ENCODE results near the gene PTPN3. TPM values are rescaled to one million over a fixed set of nuclear protein-coding genes. Genes with fewer than 3 reads are reported as not detected.
"Not testable (repeated sequence)": the region's sequence is repeated elsewhere in the genome, so short reads cannot be mapped to it uniquely, and the experiment has no call there.

Gene PTPN3
- total and polyA plus RNA-seq, 2 donors (not counting 1 experiment from before 2014, with no cell fraction given): not detected

GRCh38 chr9:109342878-109343277 is 155.2 kb downstream of the PTPN3 start:
- ATAC-seq (ENCODE audit: low read depth) (no peak), DNase-seq (no peak)
- TF ChIP-seq EZH2 (IDR thresholded peaks at IDR 0.05; ENCODE audit: borderline replicate concordance, insufficient read depth, low read depth, low read length, poor library complexity, severe bottlenecking): no peak
- TF ChIP-seq, protein P1, sequence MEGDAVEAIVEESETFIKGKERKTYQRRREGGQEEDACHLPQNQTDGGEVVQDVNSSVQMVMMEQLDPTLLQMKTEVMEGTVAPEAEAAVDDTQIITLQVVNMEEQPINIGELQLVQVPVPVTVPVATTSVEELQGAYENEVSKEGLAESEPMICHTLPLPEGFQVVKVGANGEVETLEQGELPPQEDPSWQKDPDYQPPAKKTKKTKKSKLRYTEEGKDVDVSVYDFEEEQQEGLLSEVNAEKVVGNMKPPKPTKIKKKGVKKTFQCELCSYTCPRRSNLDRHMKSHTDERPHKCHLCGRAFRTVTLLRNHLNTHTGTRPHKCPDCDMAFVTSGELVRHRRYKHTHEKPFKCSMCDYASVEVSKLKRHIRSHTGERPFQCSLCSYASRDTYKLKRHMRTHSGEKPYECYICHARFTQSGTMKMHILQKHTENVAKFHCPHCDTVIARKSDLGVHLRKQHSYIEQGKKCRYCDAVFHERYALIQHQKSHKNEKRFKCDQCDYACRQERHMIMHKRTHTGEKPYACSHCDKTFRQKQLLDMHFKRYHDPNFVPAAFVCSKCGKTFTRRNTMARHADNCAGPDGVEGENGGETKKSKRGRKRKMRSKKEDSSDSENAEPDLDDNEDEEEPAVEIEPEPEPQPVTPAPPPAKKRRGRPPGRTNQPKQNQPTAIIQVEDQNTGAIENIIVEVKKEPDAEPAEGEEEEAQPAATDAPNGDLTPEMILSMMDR (IDR thresholded peaks at IDR 0.05): no peak
- no peak overlapping the region for H3K4me2 ChIP-seq (replicated peaks; ENCODE audit: low read depth, low read length, poor library complexity, severe bottlenecking)
- no peak overlapping the region for H3K9ac ChIP-seq (ENCODE audit: low read length)
- 90% methylated on average over 4 of the region's 4 CpGs for WGBS (ENCODE audit: insufficient coverage)
- no peaks in the 10 kb centered on the region for H3K9me3 ChIP-seq (ENCODE audit: control extremely low read depth in 1 of 3, control insufficient read depth in 2 of 3, insufficient read depth in 1 of 3, low read length in 2 of 3)
- no peak overlapping the region for H3K4me3 ChIP-seq (ENCODE audit: control extremely low read depth in 1 of 5, extremely low read depth in 1 of 5, insufficient read depth in 1 of 5, low read depth in 2 of 5, low read length in 4 of 5)
- H3K27ac Mint-ChIP-seq: no peak overlapping the region
- H3K27me3 ChIP-seq (replicated peaks in 1 of 4; ENCODE audit: control extremely low read depth in 1 of 4, control insufficient read depth in 3 of 4, insufficient read depth in 4 of 4, low read length in 3 of 4): no peaks in the 10 kb centered on the region
- no peaks in the 10 kb centered on the region for H3K9me3 Mint-ChIP-seq (ENCODE audit: insufficient read depth)
- ChIA-PET CTCF (no interaction called here), POLR2A (interaction anchor here (0.6 kb wide), 1 partner anchor 554 kb away, joined by 3 read pairs; no protein-coding TSS in a partner anchor)
- no peaks in the 10 kb centered on the region for H3K4me1 ChIP-seq (ENCODE audit: control insufficient read depth in 2 of 2, insufficient read depth in 2 of 2, low read length in 2 of 2)
- H3K27me3 Mint-ChIP-seq: peaks cover 13% of the 10 kb centered on the region
- no peaks in the 10 kb centered on the region for H3K36me3 ChIP-seq (replicated peaks in 1 of 2; ENCODE audit: control extremely low read depth in 1 of 2, control insufficient read depth in 1 of 2, extremely low read depth in 1 of 2, insufficient read depth in 2 of 2, low read length in 1 of 2)
- no peak overlapping the region for H3K4me3 Mint-ChIP-seq
- H3K27ac ChIP-seq (ENCODE audit: low read length in 2 of 2): no peak overlapping the region
- H4K20me1 ChIP-seq (ENCODE audit: control insufficient read depth, insufficient read depth, low read length, poor library complexity, severe bottlenecking): no peaks in the 10 kb centered on the region
- H3K79me2 ChIP-seq (ENCODE audit: control insufficient read depth, insufficient read depth, low read length): no peaks in the 10 kb centered on the region
- no peaks in the 10 kb centered on the region for H3K4me1 Mint-ChIP-seq
- intact Hi-C loops (cut with micrococcal nuclease): no loop called here
- H2AFZ ChIP-seq (ENCODE audit: insufficient read depth, low read depth, low read length, poor library complexity, severe bottlenecking): no peak overlapping the region

- ChIA-PET CTCF (no interaction called here), POLR2A (no interaction called here)
- DNase-seq (no peak), ATAC-seq (ENCODE audit: low read depth) (no peak)
- Histone ChIP-seq H3K27me3 (replicated peaks in 1 of 4; ENCODE audit: control extremely low read depth in 1 of 4, control insufficient read depth in 3 of 4, insufficient read depth in 4 of 4, low read length in 3 of 4) (no peaks in the 10 kb centered on the region), H3K27ac (ENCODE audit: low read length in 2 of 2) (no peak overlapping the region), H3K79me2 (ENCODE audit: control insufficient read depth, insufficient read depth, low read length) (no peaks in the 10 kb centered on the region), H2AFZ (ENCODE audit: insufficient read depth, low read depth, low read length, poor library complexity, severe bottlenecking) (no peak overlapping the region), H3K9me3 (ENCODE audit: control extremely low read depth in 1 of 3, control insufficient read depth in 2 of 3, insufficient read depth in 1 of 3, low read length in 2 of 3) (no peaks in the 10 kb centered on the region), H3K36me3 (replicated peaks in 1 of 2; ENCODE audit: control extremely low read depth in 1 of 2, control insufficient read depth in 1 of 2, extremely low read depth in 1 of 2, insufficient read depth in 2 of 2, low read length in 1 of 2) (no peaks in the 10 kb centered on the region), H3K9ac (ENCODE audit: low read length) (no peak overlapping the region), H3K4me3 (ENCODE audit: control extremely low read depth in 1 of 5, extremely low read depth in 1 of 5, insufficient read depth in 1 of 5, low read depth in 2 of 5, low read length in 4 of 5) (no peak overlapping the region), H4K20me1 (ENCODE audit: control insufficient read depth, insufficient read depth, low read length, poor library complexity, severe bottlenecking) (no peaks in the 10 kb centered on the region), H3K4me2 (replicated peaks; ENCODE audit: low read depth, low read length, poor library complexity, severe bottlenecking) (no peak overlapping the region), H3K4me1 (ENCODE audit: control insufficient read depth in 2 of 2, insufficient read depth in 2 of 2, low read length in 2 of 2) (no peaks in the 10 kb centered on the region)
- H3K4me1 Mint-ChIP-seq: no peaks in the 10 kb centered on the region
- 75% methylated on average over 6 of the region's 6 CpGs for WGBS (ENCODE audit: insufficient coverage)
- no peak overlapping the region for H3K4me3 Mint-ChIP-seq
- H3K27me3 Mint-ChIP-seq: peaks cover 8% of the 10 kb centered on the region
- no peak overlapping the region for H3K27ac Mint-ChIP-seq
- TF ChIP-seq, protein P1 (IDR thresholded peaks at IDR 0.05): no peak
- no peak for TF ChIP-seq EZH2 (IDR thresholded peaks at IDR 0.05; ENCODE audit: borderline replicate concordance, insufficient read depth, low read depth, low read length, poor library complexity, severe bottlenecking)
- no peaks in the 10 kb centered on the region for H3K9me3 Mint-ChIP-seq (ENCODE audit: insufficient read depth)
- intact Hi-C loops (cut with micrococcal nuclease): no loop called here
Observed at GRCh38 chr9:109341561-109341960, 156.5 kb downstream of the PTPN3 start.

DNA sequence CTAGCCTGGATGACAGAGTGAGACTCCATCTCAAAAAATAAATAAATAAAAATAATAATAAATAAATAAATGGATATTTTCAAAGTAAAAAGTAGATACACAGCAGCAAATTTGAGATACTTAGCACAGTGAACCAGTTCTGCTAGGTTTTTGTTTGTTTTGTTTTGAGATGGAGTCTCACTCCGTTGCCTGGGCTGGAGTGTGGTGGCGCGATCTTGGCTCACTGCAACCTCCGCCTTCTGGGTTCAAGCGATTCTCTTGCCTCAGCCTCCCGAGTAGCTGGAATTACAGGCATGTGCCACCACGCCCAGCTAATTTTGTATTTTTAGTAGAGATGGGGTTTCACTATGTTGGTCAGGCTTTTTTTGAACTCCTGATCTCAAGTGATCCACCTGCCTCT is 157.1 kb downstream of the PTPN3 start:
- H3K4me1 Mint-ChIP-seq; H3K9ac ChIP-seq (ENCODE audit: low read length); H3K36me3 ChIP-seq (replicated peaks in 1 of 2; ENCODE audit: control extremely low read depth in 1 of 2, control insufficient read depth in 1 of 2, extremely low read depth in 1 of 2, insufficient read depth in 2 of 2, low read length in 1 of 2); H3K4me3 ChIP-seq (ENCODE audit: control extremely low read depth in 1 of 5, extremely low read depth in 1 of 5, insufficient read depth in 1 of 5, low read depth in 2 of 5, low read length in 4 of 5); H3K9me3 ChIP-seq (ENCODE audit: control extremely low read depth in 1 of 3, control insufficient read depth in 2 of 3, insufficient read depth in 1 of 3, low read length in 2 of 3); intact Hi-C loops (cut with micrococcal nuclease); H3K9me3 Mint-ChIP-seq (ENCODE audit: insufficient read depth); H3K79me2 ChIP-seq (ENCODE audit: control insufficient read depth, insufficient read depth, low read length); H4K20me1 ChIP-seq (ENCODE audit: control insufficient read depth, insufficient read depth, low read length, poor library complexity, severe bottlenecking); CTCF ChIA-PET; POLR2A ChIA-PET; H3K4me1 ChIP-seq (ENCODE audit: control insufficient read depth in 2 of 2, insufficient read depth in 2 of 2, low read length in 2 of 2); H2AFZ ChIP-seq (ENCODE audit: insufficient read depth, low read depth, low read length, poor library complexity, severe bottlenecking); H3K27ac Mint-ChIP-seq; H3K4me2 ChIP-seq (replicated peaks; ENCODE audit: low read depth, low read length, poor library complexity, severe bottlenecking); ATAC-seq (ENCODE audit: low read depth); H3K27me3 ChIP-seq (replicated peaks in 1 of 4; ENCODE audit: control extremely low read depth in 1 of 4, control insufficient read depth in 3 of 4, insufficient read depth in 4 of 4, low read length in 3 of 4); H3K27ac ChIP-seq (ENCODE audit: low read length in 2 of 2); H3K4me3 Mint-ChIP-seq; H3K27me3 Mint-ChIP-seq; DNase-seq: not testable (repeated sequence)
- no CpG with 5 or more reads among the region's 7 CpGs for WGBS (ENCODE audit: insufficient coverage)

Data from B cell (primary cell).